Hindlimb muscle (tissue), 1 donor: ENCODE measurements around the gene DUSP28. TPM values are rescaled to one million over a fixed set of nuclear protein-coding genes. Genes with fewer than 3 reads are reported as not detected.

ENCODE experiments used
- DNase-seq: peaks from one replicate; pipeline ENCODE4 v3.0.0-alpha.2; 2013
- polyA plus RNA-seq: library from polyadenylated mRNA; unstranded; fragments of 120-200 nt; gene quantifications from one replicate; pipeline ENCODE4 v1.2.1, GENCODE V29; 2013; ENCODE audit not compliant: insufficient read length

Gene DUSP28
- polyA plus RNA-seq, 1 donor, result 12.6 TPM

- DNase-seq, result no peak
Measured at GRCh38 chr2:240601061-240601830, 41.1 kb downstream of the DUSP28 start.

- DNase-seq, result no peak
Measured at GRCh38 chr2:240601831-240602160, 41.6 kb downstream of the DUSP28 start.

GRCh38 chr2:240602266-240603050 lies 42.3 kb downstream of the DUSP28 start:
- no peak for DNase-seq

- no peak for DNase-seq
Measured at GRCh38 chr2:240603081-240603835, 43.1 kb downstream of the DUSP28 start.

GRCh38 chr2:240603846-240604245 lies 43.7 kb downstream of the DUSP28 start:
- DNase-seq, result no peak

- DNase-seq, result peak; percentile 40
Measured at GRCh38 chr2:240604291-240604938, 44.3 kb downstream of the DUSP28 start.

GRCh38 chr2:240604939-240605716 lies 45.0 kb downstream of the DUSP28 start:
- DNase-seq, result no peak

- DNase-seq, result no peak
Measured at GRCh38 chr2:240605867-240606743, 45.9 kb downstream of the DUSP28 start.

GRCh38 chr2:240611601-240612210 lies 51.5 kb downstream of the DUSP28 start:
- DNase-seq, result no peak

Other genes starting within 250 kb of the DUSP28 start
- 149 TPM for gene GPC1, start 124.7 kb upstream of the DUSP28 start, polyA plus RNA-seq
- gene ANKMY1, start 2.4 kb upstream of the DUSP28 start, polyA plus RNA-seq, result 11.4 TPM
- 35.0 TPM for gene RNPEPL1, start 8.1 kb downstream of the DUSP28 start, polyA plus RNA-seq
- 16.7 TPM for gene CAPN10, start 26.4 kb downstream of the DUSP28 start, polyA plus RNA-seq
- gene GPR35, start 65.1 kb downstream of the DUSP28 start, polyA plus RNA-seq, result 2.5 TPM
- gene AQP12B, start 122.5 kb downstream of the DUSP28 start, polyA plus RNA-seq, result 1.6 TPM
- 0.74 TPM for gene AQP12A, start 131.5 kb downstream of the DUSP28 start, polyA plus RNA-seq